Stimulated activated memory B cell treated with anti-CD40 and anti-IgM and Interleukin-4, amounts not matched to agents 10 μg/mL and 1 μg/mL and 100 μg/mL, for 72 hours (primary cell): ENCODE measurements around the gene PLD5.
"Not testable (repeated sequence)": the region's sequence is repeated elsewhere in the genome, so short reads cannot be mapped to it uniquely, and the experiment has no call there.

ENCODE experiments used
- ATAC-seq: fragments of 150-1000 bp; cut with Tn5 transposase; 2 replicates; pipeline ENCODE4 v1.10.0; 2021
- H3K27ac Mint-ChIP-seq: one replicate; pipeline ENCODE4 v1.8.0; 2022; ENCODE audit warnings: mild to moderate bottlenecking, mixed read lengths
- H3K27me3 Mint-ChIP-seq: one replicate; pipeline ENCODE4 v1.8.0; 2022; ENCODE audit warnings: mixed read lengths
- H3K36me3 Mint-ChIP-seq: one replicate; pipeline ENCODE4 v1.8.0; 2022; ENCODE audit warnings: mixed read lengths
- H3K4me1 Mint-ChIP-seq: one replicate; pipeline ENCODE4 v1.8.0; 2022; ENCODE audit warnings: mixed read lengths
- H3K4me3 Mint-ChIP-seq: one replicate; pipeline ENCODE4 v1.8.0; 2022; ENCODE audit warnings: mild to moderate bottlenecking, moderate library complexity, mixed read lengths
- H3K9me3 Mint-ChIP-seq: one replicate; pipeline ENCODE4 v1.8.0; 2022; ENCODE audit warnings: mixed read lengths

PLD5 gene

GRCh38 chr1:242205622-242206489, 318.6 kb downstream of the PLD5 start:
- no peak for ATAC-seq
- no peak overlapping the region for H3K27ac Mint-ChIP-seq

DNA sequence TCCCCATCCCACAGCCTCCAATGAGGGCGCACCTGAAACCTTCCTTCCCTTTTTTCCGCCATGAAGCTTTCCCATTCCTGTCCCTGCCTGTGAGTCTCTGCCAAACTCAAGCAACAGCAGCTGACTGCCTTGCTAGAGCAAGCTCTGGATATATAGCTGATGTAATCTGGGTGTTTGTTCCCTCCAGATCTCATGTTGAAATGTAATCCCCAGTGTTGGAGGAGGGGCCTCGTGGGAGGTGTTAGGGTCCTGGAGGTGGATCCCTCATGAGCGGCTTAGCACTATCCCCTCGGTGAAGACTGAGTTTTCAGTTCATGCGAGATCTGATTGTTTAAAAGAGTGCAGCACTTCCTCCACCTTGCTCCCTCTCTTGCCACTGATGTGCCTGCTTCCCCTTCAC, 321.2 kb downstream of the PLD5 start:
- Mint-ChIP-seq H3K27me3 (no peaks in the 10 kb centered on the region), H3K27ac (no peak overlapping the region), H3K36me3 (no peaks in the 10 kb centered on the region), H3K9me3 (no peaks in the 10 kb centered on the region), H3K4me1 (no peaks in the 10 kb centered on the region), H3K4me3 (no peak overlapping the region)
- no peak for ATAC-seq

More at GRCh38 chr1:242205622-242206489, 318.6 kb downstream of the PLD5 start:
- Mint-ChIP-seq H3K36me3 (no peaks in the 10 kb centered on the region), H3K4me1 (no peaks in the 10 kb centered on the region), H3K4me3 (no peak overlapping the region), H3K27me3 (no peaks in the 10 kb centered on the region), H3K9me3 (no peaks in the 10 kb centered on the region)

GRCh38 chr1:242201090-242201489, 323.4 kb downstream of the PLD5 start:
- ATAC-seq = no peak
- H3K36me3 Mint-ChIP-seq = no peaks in the 10 kb centered on the region
- no peaks in the 10 kb centered on the region for H3K9me3 Mint-ChIP-seq
- no peaks in the 10 kb centered on the region for H3K4me1 Mint-ChIP-seq
- no peak overlapping the region for H3K4me3 Mint-ChIP-seq
- no peak overlapping the region for H3K27ac Mint-ChIP-seq
- H3K27me3 Mint-ChIP-seq = no peaks in the 10 kb centered on the region

GRCh38 chr1:242199776-242200458, 324.6 kb downstream of the PLD5 start:
- H3K4me3 Mint-ChIP-seq = no peak overlapping the region
- H3K27ac Mint-ChIP-seq = no peak overlapping the region
- H3K36me3 Mint-ChIP-seq = no peaks in the 10 kb centered on the region
- ATAC-seq = no peak
- no peaks in the 10 kb centered on the region for H3K4me1 Mint-ChIP-seq
- H3K27me3 Mint-ChIP-seq = no peaks in the 10 kb centered on the region
- H3K9me3 Mint-ChIP-seq = no peaks in the 10 kb centered on the region

DNA sequence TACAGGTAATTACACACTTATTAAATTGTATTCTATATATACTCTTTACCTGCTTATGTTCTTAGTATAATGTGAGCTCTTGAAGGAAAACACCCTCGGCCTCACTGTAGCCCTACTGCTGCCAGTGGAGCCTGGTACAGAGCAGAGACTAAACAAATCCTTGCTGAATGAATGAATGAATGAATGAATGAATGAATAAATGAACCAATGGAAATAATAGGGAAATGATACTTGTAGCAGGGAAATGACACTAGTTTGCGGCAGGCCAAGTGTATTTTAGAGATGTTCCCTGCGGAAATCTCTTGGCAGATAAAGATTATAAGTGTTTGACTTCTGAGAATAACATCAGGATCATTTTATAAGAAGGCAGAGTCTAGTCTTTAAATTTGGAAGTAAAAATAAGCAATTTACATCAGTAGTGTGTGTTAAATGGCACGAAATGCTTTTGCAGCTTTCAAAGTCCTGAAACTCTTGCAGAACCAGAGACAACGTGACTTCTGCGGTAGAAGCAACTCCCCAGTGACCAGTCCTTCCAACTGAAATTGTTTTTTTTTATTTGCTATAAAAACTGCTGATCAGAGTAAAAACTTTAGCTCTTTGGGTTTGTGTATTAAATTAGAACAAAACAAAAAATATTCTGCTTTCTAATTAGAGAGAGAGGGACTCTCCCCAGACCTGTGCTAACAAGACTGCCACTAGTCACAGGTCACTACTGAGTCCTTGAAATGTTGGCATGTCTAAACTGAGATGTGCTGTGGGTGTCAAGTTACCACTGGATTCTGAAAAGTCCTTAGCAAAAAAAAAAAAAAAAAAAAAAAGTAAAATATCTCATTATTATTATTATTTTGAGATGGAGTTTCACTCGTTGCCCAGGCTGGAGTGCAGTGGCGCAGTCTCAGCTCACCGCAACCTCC, 326.3 kb downstream of the PLD5 start:
- H3K36me3 Mint-ChIP-seq = no peaks in the 10 kb centered on the region
- ATAC-seq = no peak

GRCh38 chr1:242196914-242197313, 327.6 kb downstream of the PLD5 start:
- Mint-ChIP-seq H3K9me3 (no peaks in the 10 kb centered on the region), H3K36me3 (no peaks in the 10 kb centered on the region), H3K27ac (no peak overlapping the region), H3K4me1 (no peaks in the 10 kb centered on the region), H3K27me3 (no peaks in the 10 kb centered on the region), H3K4me3 (no peak overlapping the region)
- ATAC-seq = no peak

More for the DNA sequence above, 326.3 kb downstream of the PLD5 start:
- Mint-ChIP-seq H3K4me1 (no peaks in the 10 kb centered on the region), H3K4me3 (no peak overlapping the region), H3K27me3 (no peaks in the 10 kb centered on the region), H3K9me3 (no peaks in the 10 kb centered on the region), H3K27ac (no peak overlapping the region)

DNA sequence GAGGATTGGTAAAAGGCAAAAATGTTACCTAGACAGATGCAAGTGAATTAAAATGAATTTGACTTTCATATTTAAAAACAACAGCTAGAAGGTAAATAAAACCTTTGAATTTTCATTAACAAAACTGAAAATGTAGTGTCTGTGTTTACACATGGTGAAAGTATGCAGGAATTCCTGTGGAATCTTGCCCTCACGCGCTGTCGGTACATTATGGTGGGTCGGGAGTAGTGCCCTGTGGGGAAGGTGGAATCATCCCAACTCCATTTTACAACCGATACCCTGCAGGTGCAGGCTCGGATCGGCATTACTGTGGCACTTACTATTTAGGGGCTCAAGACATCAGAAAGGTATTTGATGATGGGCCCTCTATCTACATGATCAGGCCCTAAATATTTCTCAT, 328.4 kb downstream of the PLD5 start:
- Mint-ChIP-seq H3K9me3 (no peaks in the 10 kb centered on the region), H3K27me3 (no peaks in the 10 kb centered on the region), H3K4me3 (no peak overlapping the region), H3K4me1 (no peaks in the 10 kb centered on the region), H3K36me3 (no peaks in the 10 kb centered on the region), H3K27ac (no peak overlapping the region)
- no peak for ATAC-seq

- H3K27ac Mint-ChIP-seq = no peak overlapping the region
- no peaks in the 10 kb centered on the region for H3K9me3 Mint-ChIP-seq
- no peaks in the 10 kb centered on the region for H3K4me1 Mint-ChIP-seq
- H3K4me3 Mint-ChIP-seq = no peak overlapping the region
- ATAC-seq = no peak
- H3K27me3 Mint-ChIP-seq = peaks cover 6% of the 10 kb centered on the region
- no peaks in the 10 kb centered on the region for H3K36me3 Mint-ChIP-seq
Measured at GRCh38 chr1:242189591-242189990, 334.9 kb downstream of the PLD5 start.

- ATAC-seq = no peak
- no peaks in the 10 kb centered on the region for H3K4me1 Mint-ChIP-seq
- no peak overlapping the region for H3K4me3 Mint-ChIP-seq
- no peaks in the 10 kb centered on the region for H3K9me3 Mint-ChIP-seq
- H3K27ac Mint-ChIP-seq = no peak overlapping the region
- H3K27me3 Mint-ChIP-seq = peaks cover 6% of the 10 kb centered on the region
- H3K36me3 Mint-ChIP-seq = no peaks in the 10 kb centered on the region
Measured at GRCh38 chr1:242187816-242188215, 336.7 kb downstream of the PLD5 start.

DNA sequence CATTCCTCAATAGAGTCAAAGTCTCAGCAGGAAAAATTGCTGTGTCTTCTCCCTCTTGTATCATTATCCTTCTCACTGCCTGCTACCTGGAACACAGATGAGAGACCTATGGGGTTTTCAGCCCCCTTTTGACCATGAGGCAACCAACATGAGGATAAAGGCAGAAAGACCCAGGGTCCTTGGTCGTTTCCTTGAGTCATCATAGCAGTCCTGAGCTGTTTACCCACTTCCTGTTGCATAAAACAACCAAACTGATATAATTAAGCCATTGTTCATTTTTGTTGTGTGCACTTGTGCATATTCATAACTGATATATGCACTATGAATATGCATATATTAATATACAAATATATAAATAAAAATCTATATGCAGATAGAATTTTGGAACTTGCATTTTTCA, 337.3 kb downstream of the PLD5 start:
- no peak for ATAC-seq
- Mint-ChIP-seq H3K4me3 (no peak overlapping the region), H3K27ac (no peak overlapping the region), H3K4me1 (no peaks in the 10 kb centered on the region), H3K9me3 (no peaks in the 10 kb centered on the region), H3K36me3 (no peaks in the 10 kb centered on the region), H3K27me3 (peaks cover 6% of the 10 kb centered on the region)

GRCh38 chr1:242185731-242186130, 338.8 kb downstream of the PLD5 start:
- Mint-ChIP-seq H3K36me3 (no peaks in the 10 kb centered on the region), H3K4me1 (no peaks in the 10 kb centered on the region), H3K27ac (no peak overlapping the region), H3K9me3 (no peaks in the 10 kb centered on the region), H3K27me3 (peaks cover 6% of the 10 kb centered on the region), H3K4me3 (no peak overlapping the region)
- ATAC-seq = no peak

- H3K9me3 Mint-ChIP-seq = no peaks in the 10 kb centered on the region
- peaks cover 6% of the 10 kb centered on the region for H3K27me3 Mint-ChIP-seq
- no peak for ATAC-seq
- no peaks in the 10 kb centered on the region for H3K4me1 Mint-ChIP-seq
- no peaks in the 10 kb centered on the region for H3K36me3 Mint-ChIP-seq
- H3K4me3 Mint-ChIP-seq = no peak overlapping the region
- no peak overlapping the region for H3K27ac Mint-ChIP-seq
Measured at GRCh38 chr1:242184955-242185354, 339.5 kb downstream of the PLD5 start.

- H3K27ac Mint-ChIP-seq, H3K4me1 Mint-ChIP-seq, H3K36me3 Mint-ChIP-seq, H3K4me3 Mint-ChIP-seq, H3K9me3 Mint-ChIP-seq, H3K27me3 Mint-ChIP-seq, ATAC-seq: not testable (repeated sequence)
Measured at GRCh38 chr1:242179767-242180166, 344.7 kb downstream of the PLD5 start.

DNA sequence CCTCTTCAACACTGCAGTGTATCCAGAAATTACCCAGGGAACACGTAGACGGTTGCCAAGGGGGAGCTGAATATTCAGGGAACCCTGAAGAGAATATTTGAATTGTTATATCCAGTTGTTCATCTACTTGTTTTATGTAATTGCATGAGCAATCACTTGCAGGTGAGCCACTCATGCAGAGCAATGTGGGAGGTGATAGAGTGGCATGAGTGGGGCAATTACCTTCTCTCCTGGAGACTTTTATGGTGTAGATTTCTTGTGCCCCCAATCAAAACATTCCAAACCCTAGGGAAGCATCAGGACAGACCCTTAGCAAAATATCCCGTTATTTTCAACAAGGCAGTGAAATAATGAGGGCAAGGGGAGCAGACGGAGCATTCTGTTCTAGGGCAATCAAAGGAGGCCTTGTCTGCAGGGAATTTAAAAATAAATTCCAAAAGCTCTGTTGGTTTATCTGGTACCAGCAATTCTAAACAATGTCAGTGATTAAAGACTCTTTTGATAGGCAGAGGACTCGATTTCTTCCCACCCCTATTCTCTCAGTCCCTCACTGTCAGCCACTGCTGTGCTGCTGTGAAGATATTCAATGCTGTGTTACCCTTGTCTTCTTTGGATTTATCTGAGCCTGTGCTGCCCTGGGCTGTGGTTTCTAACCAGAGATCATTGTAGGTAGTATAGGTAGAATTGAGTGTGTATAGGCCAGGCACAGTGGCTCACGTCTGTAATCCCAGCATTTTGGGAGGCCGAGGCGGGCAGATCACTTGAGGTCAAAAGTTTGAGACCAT, 345.4 kb downstream of the PLD5 start:
- Mint-ChIP-seq H3K36me3 (no peaks in the 10 kb centered on the region), H3K4me3 (no peak overlapping the region), H3K4me1 (no peaks in the 10 kb centered on the region), H3K9me3 (peaks cover 7% of the 10 kb centered on the region), H3K27me3 (no peaks in the 10 kb centered on the region), H3K27ac (no peak overlapping the region)
- no peak for ATAC-seq

GRCh38 chr1:242178436-242178835, 346.1 kb downstream of the PLD5 start:
- ATAC-seq = no peak
- H3K4me3 Mint-ChIP-seq = no peak overlapping the region
- H3K9me3 Mint-ChIP-seq = peaks cover 7% of the 10 kb centered on the region
- no peaks in the 10 kb centered on the region for H3K27me3 Mint-ChIP-seq
- H3K4me1 Mint-ChIP-seq = no peaks in the 10 kb centered on the region
- H3K27ac Mint-ChIP-seq = no peak overlapping the region
- H3K36me3 Mint-ChIP-seq = no peaks in the 10 kb centered on the region
